GM21529 (cell line): ENCODE measurements around the gene ETV7.

Source experiments
- ATAC-seq: cut with Tn5 transposase; IDR thresholded peaks from one replicate; pipeline ENCODE4 v1.9.1; 2021; ENCODE audit not compliant: unreplicated experiment

ETV7 gene

GRCh38 chr6:36324715-36325114, 62.8 kb downstream of the ETV7 start:
- no peak for ATAC-seq

- ATAC-seq: no peak
Observed at GRCh38 chr6:36324191-36324590, 63.3 kb downstream of the ETV7 start.

GRCh38 chr6:36323062-36323461, 64.4 kb downstream of the ETV7 start:
- no peak for ATAC-seq

- no peak for ATAC-seq
Observed at GRCh38 chr6:36322591-36322990, 64.9 kb downstream of the ETV7 start.

GRCh38 chr6:36320475-36320874, 67.0 kb downstream of the ETV7 start:
- no peak for ATAC-seq

- ATAC-seq: no peak
Observed at GRCh38 chr6:36319821-36320220, 67.6 kb downstream of the ETV7 start.

GRCh38 chr6:36319436-36319762, 68.1 kb downstream of the ETV7 start:
- ATAC-seq: no peak

- no peak for ATAC-seq
Observed at GRCh38 chr6:36318690-36319435, 68.6 kb downstream of the ETV7 start.

GRCh38 chr6:36317623-36318022, 69.8 kb downstream of the ETV7 start:
- ATAC-seq: no peak
